Esophagus squamous epithelium (tissue), 5 donors: ENCODE results near the gene CARD6. TPM values are rescaled to one million over a fixed set of nuclear protein-coding genes. Genes with fewer than 3 reads are reported as not detected.

Experiments used
- DNase-seq: peaks from one replicate; lab custom pipeline; 2025; lab: John Stamatoyannopoulos, UW
- H3K27ac ChIP-seq, 4 donors: fragments of 200-600 bp; sonication (generic); one replicate each; pipeline ENCODE4 v1.5.1; 2016 to 2019; ENCODE audit warnings: mild to moderate bottlenecking in 1 of 4
- H3K27me3 ChIP-seq, 4 donors: fragments of 200-600 bp; sonication (generic); 1 replicate in 3 of 4; 2 replicates in 1 of 4; pipeline versions ENCODE4 v1.5.1 to v1.6.0; 2017 to 2021; ENCODE audit warnings: antibody characterized with exemption in 1 of 4
- H3K36me3 ChIP-seq, 3 donors: fragments of 200-600 bp; sonication (generic); one replicate each; pipeline ENCODE4 v1.5.1; 2016 to 2019
- H3K4me1 ChIP-seq, 3 donors: fragments of 200-600 bp; sonication (generic); one replicate each; pipeline ENCODE4 v1.5.1; 2017 to 2019
- H3K4me3 ChIP-seq, 4 donors: fragments of 200-600 bp; sonication (generic); 1 replicate in 3 of 4; 2 replicates in 1 of 4; pipeline ENCODE4 v1.5.1; 2016 to 2019; ENCODE audit warnings: mild to moderate bottlenecking in 2 of 4, moderate library complexity in 1 of 4
- H3K9me3 ChIP-seq, 3 donors: fragments of 200-600 bp; sonication (generic); one replicate each; pipeline ENCODE4 v1.5.1; 2016 to 2019
- CTCF ChIP-seq, 6 experiments: fragments of 450-650 bp in 4 of 6; fragments of 200-600 bp in 2 of 6; sonication (generic) in 2 of 6; IDR thresholded peaks; one replicate each; pipeline ENCODE4 v1.5.1; 2016 to 2019; ENCODE audit warnings: antibody characterized with exemption in 6 of 6, mild to moderate bottlenecking in 4 of 6, moderate library complexity in 4 of 6
- POLR2A ChIP-seq, 4 donors: fragments of 450-650 bp; IDR thresholded peaks; one replicate each; pipeline ENCODE4 v1.6.1; 2017; ENCODE audit warnings: antibody characterized with exemption in 4 of 4, mild to moderate bottlenecking in 4 of 4, moderate library complexity in 3 of 4
- WGBS, 2 donors: methylation state at CpG; one replicate each; pipeline ENCODE4 v1.1.5; 2018; 5-methylcytosine and 5-hydroxymethylcytosine counted together
- intact Hi-C: fragments of 100-400 bp; cut with DNase I; formaldehyde crosslinking; loops from one replicate; pipeline ENCODE4 v1.15.0; 2022
- total RNA-seq, 4 donors: library from RNA; depleted of rRNA; stranded (reverse); fragments of >200 nt; gene quantifications; one replicate each; pipeline ENCODE4 v1.1.0, GENCODE V29; 2016
- donor health status: DM: yes; HTN: yes; CAD: no.

Gene CARD6
- total RNA-seq, 4 donors from 2014 or later: 17.7 to 20.4 (median 19.2) TPM

- Histone ChIP-seq H3K27me3 (no peaks in the 10 kb centered on the region), H3K36me3 (peaks cover 17 to 61% (median 32%) of the 10 kb centered on the region in 3 donors), H3K4me3 (no peak overlapping the region), H3K9me3 (no peaks in the 10 kb centered on the region), H3K4me1 (peaks cover 0 to 14% (median 0%) of the 10 kb centered on the region in 3 donors), H3K27ac (no peak overlapping the region)
- intact Hi-C loops: no loop called here
- WGBS, 2 donors: 89% methylated on average over 5 of the region's 5 CpGs
- no peak for TF ChIP-seq CTCF (IDR thresholded peaks at IDR 0.05)
- TF ChIP-seq POLR2A (IDR thresholded peaks at IDR 0.05): no peak
- no peak for DNase-seq
Observed at GRCh38 chr5:40826489-40827187, 14.5 kb upstream of the CARD6 start.

- DNase-seq: no peak
- no peak for TF ChIP-seq POLR2A (IDR thresholded peaks at IDR 0.05)
- TF ChIP-seq CTCF (IDR thresholded peaks at IDR 0.05): no peak
- no peak overlapping the region for H3K27ac ChIP-seq
- no peak overlapping the region for H3K4me3 ChIP-seq
- WGBS, 2 donors: 84 to 87% methylated on average over 14 of the region's 14 CpGs
- peaks cover 23 to 69% (median 37%) of the 10 kb centered on the region in 3 donors for H3K36me3 ChIP-seq
- no peaks in the 10 kb centered on the region for H3K9me3 ChIP-seq
- intact Hi-C loops: no loop called here
- H3K4me1 ChIP-seq: peaks cover 0 to 21% (median 0%) of the 10 kb centered on the region in 3 donors
- no peaks in the 10 kb centered on the region for H3K27me3 ChIP-seq
Observed at GRCh38 chr5:40827188-40827977, 13.8 kb upstream of the CARD6 start.

GRCh38 chr5:40828021-40828631, 13.0 kb upstream of the CARD6 start:
- H3K27me3 ChIP-seq: no peaks in the 10 kb centered on the region
- no peak overlapping the region for H3K27ac ChIP-seq
- WGBS, 2 donors: 84 to 87% methylated on average over 3 of the region's 3 CpGs
- H3K4me1 ChIP-seq: peaks cover 0 to 28% (median 5%) of the 10 kb centered on the region in 3 donors
- H3K36me3 ChIP-seq: peaks cover 30 to 76% (median 38%) of the 10 kb centered on the region in 3 donors
- no peak for DNase-seq
- H3K4me3 ChIP-seq: no peak overlapping the region
- H3K9me3 ChIP-seq: no peaks in the 10 kb centered on the region
- intact Hi-C loops: no loop called here
- TF ChIP-seq CTCF (IDR thresholded peaks at IDR 0.05) (no peak), POLR2A (IDR thresholded peaks at IDR 0.05) (no peak)

GRCh38 chr5:40828690-40829661, 12.2 kb upstream of the CARD6 start:
- H3K27ac ChIP-seq: no peak overlapping the region
- H3K36me3 ChIP-seq: peaks cover 30 to 84% (median 38%) of the 10 kb centered on the region in 3 donors
- intact Hi-C loops: no loop called here
- DNase-seq: no peak
- no peaks in the 10 kb centered on the region for H3K9me3 ChIP-seq
- TF ChIP-seq CTCF (IDR thresholded peaks at IDR 0.05): no peak
- no peak for TF ChIP-seq POLR2A (IDR thresholded peaks at IDR 0.05)
- H3K4me1 ChIP-seq: peaks cover 7 to 37% (median 13%) of the 10 kb centered on the region in 3 donors
- H3K27me3 ChIP-seq: no peaks in the 10 kb centered on the region
- no peak overlapping the region for H3K4me3 ChIP-seq
- WGBS, 2 donors: 95 to 97% methylated on average over 3 of the region's 3 CpGs
